SKM-1 (cell line): ENCODE results near the gene PLAAT4.
A peak's percentile ranks its signal among the peaks of the same experiment; 100 is the strongest.
"Not testable (repeated sequence)": the region's sequence is repeated elsewhere in the genome, so short reads cannot be mapped to it uniquely, and the experiment has no call there.

Experiments used
- DNase-seq: peaks from one replicate; lab custom pipeline; 2025; ENCODE audit not compliant: unreplicated experiment; lab: John Stamatoyannopoulos, UW

The PLAAT4 gene

GRCh38 chr11:63567044-63567840, 30.6 kb downstream of the PLAAT4 start:
- no peak for DNase-seq

GRCh38 chr11:63569570-63569969, 33.0 kb downstream of the PLAAT4 start:
- no peak for DNase-seq

- no peak for DNase-seq
Observed at GRCh38 chr11:63572026-63572688, 35.5 kb downstream of the PLAAT4 start.

GRCh38 chr11:63573881-63574855, 37.6 kb downstream of the PLAAT4 start:
- DNase-seq: no peak

GRCh38 chr11:63574856-63575602, 38.4 kb downstream of the PLAAT4 start:
- DNase-seq: no peak

- not testable (repeated sequence) for DNase-seq
Observed at GRCh38 chr11:63578882-63579281, 42.3 kb downstream of the PLAAT4 start.

- not testable (repeated sequence) for DNase-seq
Observed at GRCh38 chr11:63581224-63581623, 44.6 kb downstream of the PLAAT4 start.

- DNase-seq: no peak
Observed at GRCh38 chr11:63583357-63583677, 46.7 kb downstream of the PLAAT4 start.

GRCh38 chr11:63586451-63587166, 50.0 kb downstream of the PLAAT4 start:
- DNase-seq: no peak

- DNase-seq: no peak
Observed at GRCh38 chr11:63589000-63589399, 52.4 kb downstream of the PLAAT4 start.

GRCh38 chr11:63590024-63590788, 53.6 kb downstream of the PLAAT4 start:
- DNase-seq: no peak

- DNase-seq: peak; percentile 10
Observed at GRCh38 chr11:63592975-63593395, 56.4 kb downstream of the PLAAT4 start.

- DNase-seq: no peak
Observed at GRCh38 chr11:63595296-63595695, 58.7 kb downstream of the PLAAT4 start.
